DMS53 treated with DMSO at 0.1 percent for 48 hours (cell line): ENCODE data around the gene AGXT.

Source experiments
- DNase-seq: peaks from one replicate; lab custom pipeline; 2025; ENCODE audit not compliant: unreplicated experiment; lab: John Stamatoyannopoulos, UW

The AGXT gene

DNA sequence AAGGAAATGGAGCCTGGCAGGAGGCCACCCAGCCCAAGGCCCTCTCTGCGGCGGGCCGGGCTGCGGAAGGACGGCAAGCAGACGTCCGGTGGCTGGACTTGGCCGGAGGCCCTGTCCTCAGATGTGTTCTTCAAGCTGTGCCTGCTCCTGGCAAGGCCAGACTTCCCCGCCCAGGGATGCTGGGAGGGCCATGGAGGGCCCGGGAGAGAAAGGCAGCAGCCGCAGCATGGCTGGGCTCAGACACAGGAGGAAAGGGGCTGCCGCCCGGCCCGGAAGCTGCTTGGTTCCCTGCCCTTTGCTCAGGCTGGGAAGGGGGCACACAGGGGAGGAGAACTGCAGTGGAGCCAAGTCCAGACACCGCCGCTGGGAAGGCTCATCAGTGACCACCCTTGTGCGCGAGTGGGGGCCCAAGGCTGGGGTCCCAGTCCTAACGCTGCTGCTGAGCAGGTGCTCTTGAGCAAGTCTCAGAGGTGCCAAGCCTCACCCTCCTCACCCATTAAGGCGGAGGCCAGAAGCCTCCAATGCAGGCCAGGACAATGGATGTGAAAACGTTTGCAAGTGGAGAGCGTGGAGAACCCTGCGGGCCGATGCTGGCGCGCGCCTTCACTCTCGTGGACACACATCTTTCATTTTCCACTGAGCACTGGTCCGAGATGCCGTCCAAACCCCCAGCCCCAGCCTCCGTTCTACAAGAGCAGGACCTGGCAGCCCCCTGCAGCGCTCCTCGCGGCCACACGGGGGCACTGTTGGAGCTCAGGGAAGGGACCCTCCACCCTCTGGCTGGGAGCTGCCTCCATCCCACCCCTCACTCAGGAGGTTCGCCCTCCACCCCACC, 45.4 kb downstream of the AGXT start:
- no peak for DNase-seq

DNA sequence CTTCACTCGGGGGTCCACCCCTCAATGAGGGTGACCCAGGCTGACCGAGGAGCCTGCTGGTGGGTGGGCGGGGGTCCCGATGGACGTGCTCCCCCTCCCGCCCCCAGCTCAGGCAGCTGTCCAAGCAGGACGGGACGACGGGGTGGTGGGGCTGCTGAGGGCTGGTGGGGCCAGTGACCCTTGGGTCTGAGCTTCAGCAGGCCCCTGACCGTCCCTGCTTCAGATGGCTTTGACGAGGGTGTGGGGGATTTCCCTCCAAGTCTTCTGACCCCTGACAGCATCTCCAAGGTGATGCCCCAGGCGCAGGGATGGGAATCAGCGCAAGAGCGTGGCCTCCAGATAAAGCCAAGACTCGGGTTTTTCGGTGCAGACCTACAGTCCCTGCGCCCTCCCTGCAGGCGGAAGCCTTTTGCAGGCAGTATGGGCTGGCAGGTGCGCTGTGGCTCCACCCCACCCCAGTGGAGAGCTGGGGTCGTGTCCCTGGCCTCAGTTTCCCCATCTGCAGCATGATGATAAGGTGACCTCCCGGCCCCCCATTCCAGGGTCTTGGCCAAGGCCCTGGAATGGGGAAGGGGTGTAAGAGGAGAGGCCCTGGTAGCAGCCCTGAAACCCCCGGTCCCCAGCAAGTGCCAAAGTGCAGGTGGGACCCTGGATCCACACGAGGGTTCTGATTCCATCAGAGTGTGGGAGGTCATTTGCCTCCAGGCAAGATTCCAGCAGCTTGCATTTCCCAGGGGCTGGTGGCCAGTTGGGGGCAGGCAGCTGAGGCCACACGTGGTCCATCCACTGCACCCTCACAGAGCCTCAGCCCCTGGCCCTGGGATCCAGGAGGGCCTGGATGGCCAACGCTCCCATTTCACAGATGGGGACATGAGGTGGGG, 46.3 kb downstream of the AGXT start:
- no peak for DNase-seq

DNA sequence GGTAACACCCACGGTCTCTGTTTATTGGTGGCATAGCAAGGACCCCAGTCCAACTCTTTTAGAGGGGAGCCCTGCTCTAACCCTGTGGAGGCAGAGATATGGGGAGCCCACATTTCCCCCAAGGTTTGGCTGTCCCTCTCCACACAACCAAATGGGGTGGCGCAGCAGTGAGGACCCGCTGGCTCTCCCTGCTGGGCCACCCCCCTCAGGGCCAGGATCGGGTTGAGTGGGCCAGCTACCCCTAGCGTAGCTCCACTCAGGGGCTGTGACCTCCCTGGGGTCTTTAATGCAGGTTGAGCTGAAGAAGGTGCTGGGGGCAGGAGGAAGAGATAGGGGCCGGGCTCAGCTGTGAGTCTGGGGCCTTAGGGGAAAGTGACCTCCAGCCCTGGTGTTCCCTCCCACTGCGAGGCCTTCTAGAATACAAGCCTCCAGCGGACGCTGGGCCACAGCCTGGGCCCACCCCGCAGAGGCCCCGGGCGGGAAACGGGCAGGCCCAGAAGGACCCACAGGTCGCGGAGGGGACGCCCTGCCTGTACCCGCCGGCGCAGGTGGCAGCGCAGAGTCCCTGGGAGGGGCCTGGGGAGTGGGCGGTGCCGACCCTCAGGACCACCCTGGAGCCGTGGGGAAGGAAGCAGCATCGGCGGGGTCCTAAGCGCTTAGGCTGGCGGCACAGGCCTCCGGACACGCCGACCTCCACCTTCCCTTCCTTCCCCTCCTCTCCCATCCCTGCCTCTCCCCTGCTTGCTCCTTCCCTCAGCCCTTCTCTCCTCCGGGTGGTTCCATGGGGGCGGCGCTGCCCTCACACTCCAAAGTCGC, 47.1 kb downstream of the AGXT start:
- DNase-seq: no peak

DNA sequence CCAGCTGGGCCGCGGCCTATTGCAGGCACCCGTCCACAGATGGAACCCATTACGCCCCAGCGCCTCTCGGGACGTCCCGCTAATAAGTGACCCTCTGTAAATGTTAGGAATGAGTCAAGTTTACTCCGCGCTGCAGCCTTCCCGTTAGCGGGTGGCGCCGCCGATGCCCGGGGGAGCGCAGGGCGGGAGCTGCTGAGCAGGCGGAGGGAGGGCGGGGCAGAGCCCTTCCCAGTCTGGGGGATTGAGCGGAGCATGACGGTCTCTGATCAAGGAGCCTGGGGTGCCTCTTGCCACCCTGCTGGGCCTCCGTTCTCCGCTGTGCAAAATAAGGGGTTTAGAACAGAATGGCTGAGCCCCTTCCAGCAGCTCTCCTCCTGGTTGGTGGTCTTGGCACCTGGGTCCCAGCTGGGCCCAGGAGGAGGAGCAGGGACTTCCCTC, 48.0 kb downstream of the AGXT start:
- DNase-seq: no peak

DNA sequence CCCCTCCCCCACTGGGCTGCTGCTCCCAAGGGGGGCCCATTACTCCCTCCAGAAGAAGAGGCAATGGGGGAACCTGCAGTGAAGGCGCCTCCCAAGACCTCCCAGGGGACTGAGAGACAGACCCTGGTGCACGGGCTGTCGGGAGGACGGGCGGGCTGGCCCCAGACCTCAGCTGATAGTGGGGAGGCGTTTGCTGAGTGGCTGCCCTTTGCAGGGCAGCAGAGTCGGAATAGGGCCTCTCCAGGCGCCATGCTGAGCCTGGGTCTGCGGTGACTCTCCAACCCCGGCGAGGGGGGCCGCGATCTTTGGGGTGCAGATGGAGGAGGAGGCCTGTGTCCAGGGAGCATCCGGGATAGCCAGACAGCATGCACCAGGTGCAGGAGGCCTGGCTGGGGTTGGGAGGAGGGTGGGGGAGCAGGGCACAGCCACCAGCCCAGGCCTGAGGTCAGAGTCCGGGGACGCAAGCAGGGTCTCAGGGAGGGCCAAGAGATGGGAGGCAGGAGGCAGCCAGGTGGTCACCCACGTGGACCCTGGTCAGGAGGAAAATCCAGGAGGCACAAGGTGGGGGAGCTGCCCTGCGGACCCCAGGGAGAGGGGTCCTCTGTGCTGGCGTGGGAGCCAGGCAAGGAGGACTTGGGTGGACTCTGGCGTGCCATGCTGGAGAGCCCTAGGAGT, 48.5 kb downstream of the AGXT start:
- no peak for DNase-seq

DNA sequence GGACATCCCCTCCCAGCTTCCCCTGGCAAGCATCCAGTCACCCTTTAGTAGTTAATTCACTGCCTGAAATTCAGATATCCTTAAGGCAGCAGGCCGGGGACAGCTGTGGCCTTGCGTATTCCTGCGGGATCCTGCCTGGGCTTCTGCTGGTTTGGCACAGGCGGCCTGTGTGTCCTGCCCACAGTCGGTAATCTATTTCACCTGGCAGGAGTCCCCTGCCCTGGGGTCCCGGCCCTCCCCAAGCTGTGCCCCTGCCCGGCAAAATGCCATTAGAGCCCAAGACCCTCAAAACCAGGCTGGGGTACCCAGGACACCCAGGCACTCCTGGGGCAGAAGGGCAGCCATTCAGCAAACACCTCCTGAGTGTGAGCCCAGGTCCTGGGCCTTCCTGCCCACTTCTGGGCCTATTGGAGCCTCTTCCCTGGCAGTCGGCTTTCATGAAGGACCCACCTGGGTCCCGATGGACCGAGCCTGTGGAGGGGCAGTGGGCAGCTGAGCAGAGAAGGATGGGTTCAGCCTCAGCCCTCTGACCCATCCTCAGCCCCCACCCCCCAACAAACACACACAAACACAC, 49.1 kb downstream of the AGXT start:
- DNase-seq: no peak

DNA sequence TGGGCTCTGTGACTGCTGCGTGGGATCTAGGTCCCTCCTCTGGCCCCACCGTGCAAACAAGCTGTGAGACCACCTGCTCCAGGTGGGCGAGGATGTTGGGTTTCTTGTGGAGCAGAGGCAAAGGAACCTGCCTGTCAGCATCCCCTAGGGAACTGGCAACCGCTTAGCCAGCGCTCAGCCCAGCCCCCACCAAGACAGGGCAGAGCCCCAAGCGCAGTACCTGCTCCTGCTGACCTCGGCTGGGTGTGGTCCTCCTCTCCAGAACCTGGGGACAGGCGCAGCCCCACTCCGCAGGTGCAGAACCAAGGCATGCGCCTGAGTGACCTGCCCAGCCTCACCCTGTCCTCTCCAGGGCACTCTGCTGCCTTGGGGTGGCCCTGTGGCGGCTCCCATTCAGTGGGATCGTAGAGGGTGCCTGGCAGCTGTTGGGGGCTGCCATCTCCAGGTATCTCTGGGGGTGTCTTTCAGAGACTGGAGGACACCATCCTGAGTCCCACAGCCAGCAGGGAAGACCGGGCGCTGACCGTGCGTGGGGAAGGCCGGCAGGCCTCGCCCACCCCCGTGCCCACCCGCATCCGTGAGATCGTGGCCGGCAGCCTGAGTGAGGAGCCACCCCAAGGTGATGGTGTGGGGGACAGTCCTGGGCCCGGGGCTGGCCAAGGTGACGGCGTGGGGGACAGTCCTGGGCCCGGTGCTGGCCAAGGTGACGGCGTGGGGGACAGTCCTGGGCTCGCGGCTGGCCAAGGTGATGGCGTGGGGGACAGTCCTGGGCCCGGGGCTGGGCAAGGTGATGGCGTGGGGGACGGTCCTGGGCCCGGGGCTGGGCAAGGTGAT, 49.9 kb downstream of the AGXT start:
- no peak for DNase-seq

DNA sequence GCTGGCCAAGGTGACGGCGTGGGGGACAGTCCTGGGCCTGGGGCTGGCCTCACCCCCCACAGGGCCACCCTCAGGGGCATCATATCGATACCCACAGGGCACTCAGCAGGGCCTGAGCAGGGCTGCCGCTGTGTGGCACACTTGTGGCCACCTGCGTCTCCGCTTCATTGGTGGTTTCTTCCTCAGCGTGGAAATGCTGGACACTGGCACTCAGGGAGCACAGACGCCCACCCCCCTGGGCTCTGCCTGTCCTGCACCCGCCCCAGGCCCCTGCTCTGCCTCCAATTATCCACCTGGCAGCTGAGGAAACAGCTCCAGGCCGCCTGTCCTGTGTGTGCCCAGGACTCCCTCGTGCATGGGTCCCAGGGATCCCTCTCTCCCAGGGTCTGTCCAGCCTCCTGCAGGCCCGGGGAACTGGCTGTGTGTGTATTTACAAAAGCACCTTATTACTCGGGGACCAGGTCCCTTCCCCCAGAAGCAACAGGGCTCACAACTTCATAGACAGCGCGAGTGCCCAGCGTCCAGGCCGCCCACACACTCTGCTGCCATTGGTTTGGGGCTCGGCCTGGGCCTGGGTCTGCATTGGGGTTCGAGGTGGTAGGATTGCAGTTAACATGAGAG, 50.6 kb downstream of the AGXT start:
- DNase-seq: no peak

DNA sequence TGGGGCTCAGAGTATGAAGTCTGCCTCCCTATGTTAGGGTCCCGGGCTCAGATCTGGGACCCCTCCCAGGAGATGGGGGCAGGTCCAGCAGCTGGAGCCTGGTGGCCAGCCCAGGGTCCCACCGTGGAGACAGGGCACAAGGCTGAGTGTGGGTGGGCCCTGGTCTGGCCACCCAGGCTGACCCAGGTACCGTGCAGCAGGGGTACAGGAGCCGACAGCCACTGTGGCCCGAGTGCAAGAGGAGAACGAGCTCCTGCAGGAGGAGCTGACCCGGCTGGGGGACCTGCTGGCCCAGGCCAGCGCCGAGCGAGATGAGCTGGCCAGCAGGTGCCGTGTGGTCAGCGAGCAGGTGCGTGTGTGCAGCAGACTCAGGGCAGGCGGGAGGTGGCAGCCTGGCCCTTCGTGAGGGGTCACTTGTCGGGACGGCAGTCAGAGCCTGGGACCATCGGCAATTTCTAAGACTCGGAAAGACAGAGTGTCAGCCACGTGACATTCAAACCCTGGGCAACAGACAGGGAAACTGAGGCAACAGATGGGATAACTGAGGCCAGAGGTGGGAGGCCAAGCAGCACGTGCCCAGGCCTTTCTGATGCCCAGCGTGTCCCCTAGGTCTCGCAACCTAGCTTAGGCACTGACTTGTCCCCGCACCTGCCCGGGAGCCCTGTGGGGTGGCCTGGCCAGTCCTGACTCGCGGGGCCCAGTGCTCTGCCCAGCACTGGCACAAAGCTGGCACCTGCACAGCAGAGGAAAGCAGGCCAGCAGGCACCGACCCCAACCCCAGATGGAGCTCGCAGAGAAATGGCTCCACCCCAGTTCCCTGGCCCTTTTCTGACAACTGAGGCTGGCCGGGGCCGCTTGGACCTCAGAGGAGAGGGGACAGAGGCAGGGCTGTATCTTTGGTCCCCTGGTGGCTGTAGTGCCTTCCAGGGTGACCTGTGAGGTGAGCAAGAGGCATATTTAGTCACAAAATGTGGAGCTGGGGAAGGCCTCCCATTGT, 51.5 kb downstream of the AGXT start:
- no peak for DNase-seq

DNA sequence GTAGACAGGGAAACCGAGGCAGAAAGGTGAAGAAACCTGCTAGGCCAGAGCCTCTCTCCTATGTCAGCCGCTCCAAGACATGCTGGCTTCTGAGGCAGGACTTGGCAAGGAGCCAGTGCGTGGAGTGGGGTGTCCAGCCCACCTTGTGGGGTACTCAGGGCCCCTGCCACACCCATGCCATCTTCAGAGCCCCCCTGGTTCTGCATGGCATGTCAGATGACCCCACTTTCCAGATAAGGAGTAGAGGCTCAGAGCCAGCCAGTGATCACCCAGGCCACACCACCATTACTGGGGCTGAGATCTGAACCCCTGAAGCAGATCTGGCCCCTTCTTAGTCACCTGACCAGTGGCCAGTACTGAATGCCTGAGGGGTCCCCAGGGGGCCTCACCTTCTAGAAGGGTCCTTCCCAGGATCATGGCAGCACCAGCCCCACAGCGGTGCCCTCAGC, 52.2 kb downstream of the AGXT start:
- DNase-seq: no peak

DNA sequence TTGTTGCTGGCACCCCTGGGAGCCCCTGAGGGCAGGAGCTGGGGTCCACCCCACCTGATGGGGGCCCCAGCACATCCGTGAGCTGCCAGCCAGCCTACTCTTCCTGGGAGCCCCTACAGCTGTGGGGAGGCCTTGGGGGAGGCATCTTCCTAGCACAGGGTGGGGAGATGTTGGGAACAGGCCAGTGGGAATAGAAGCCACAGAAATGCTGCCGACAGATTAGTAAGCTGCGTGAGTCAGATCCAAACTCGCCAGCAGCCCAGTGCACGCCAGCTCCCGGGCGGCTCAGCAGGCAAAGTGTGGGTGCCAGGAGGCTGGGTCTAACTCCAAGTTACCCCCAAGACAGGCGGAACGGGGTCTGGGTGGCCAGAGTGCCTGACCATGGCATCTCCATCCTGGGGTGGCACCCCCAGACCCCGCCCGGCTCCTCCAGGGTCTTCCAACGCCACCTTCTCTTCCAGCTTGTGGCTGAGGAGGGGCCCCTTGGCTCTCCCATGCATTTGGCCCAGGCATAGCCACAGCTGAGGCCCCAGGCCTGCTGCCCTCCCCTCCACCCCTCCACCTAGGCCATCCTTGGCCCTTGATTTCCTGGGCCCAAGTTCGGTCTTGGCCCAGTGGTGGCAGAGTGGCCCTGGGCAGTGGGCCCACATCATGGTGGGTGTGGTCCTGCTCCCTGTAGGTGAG, 52.8 kb downstream of the AGXT start:
- DNase-seq: no peak

DNA sequence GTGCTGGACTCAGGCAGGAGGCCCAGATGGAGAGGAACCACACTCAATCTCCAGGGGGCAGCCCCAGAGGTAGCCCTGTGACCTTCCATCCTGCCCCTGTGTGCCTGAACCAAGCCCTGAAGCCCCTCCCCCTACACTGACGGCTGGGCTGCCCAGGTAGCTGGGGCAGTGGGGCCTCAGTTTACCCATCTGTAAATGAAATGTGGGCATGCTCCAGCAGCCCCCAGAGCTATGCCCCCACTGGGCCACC, 53.3 kb downstream of the AGXT start:
- DNase-seq: no peak

DNA sequence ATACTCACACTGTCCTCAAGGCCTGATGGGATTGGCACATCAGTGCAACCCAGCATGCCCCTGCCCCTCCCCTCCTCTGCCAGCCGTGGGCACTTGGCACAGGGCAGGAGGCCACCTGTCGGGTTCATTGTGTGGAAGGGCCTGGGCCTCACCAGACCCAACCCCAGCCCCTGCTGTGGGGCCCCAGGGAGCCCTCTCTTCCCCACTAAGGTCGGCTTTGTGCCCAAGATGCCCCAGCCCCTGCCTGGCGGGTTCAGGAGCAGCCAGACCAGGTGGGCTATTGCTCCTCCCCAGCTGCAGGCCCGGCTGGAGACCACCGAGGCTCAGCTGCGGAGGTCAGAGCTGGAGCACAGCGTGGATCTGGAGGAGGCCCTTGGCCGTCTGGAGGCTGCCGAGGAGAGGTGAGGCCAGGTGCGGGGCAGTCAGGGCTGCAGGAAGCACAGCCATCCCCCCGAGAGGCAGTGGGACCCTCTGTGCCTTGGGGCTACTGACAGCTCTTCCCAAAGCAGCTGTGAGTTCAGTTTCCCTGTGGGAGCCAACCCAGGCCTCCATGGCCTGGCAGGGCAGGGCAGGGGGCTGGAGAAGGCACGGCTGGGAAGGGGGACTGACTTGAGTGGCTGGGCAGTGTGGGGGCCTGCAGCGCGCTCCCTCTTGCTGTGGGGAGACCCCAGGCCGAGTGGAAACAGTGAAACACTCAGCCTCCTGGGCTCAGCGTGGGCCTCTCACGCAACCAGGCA, 53.8 kb downstream of the AGXT start:
- DNase-seq: no peak

DNA sequence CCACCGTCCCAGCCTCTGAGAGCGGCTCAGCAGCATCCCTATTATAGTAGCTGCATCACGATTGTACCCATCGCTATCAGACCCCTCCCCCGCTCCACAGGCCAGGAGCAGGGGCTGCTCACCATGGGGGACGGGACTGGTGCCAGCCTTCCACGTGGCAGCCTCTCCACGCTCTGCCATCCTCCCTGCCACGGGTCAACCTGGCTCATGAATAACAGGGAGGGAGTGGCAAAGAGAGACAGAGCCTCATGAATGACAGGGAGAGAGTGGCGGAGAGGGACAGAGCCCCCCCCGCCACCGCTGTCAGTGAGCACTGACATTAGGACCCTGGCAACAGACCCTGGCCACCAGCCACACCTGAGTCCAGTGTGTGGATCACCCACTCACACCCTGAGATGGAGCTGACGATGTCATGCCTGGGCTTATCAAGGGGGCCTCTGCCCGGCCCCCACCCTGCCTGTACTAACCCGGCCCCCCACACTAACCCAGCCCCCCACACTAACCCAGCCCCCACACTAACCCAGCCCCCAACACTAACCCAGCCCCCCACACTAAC, 54.4 kb downstream of the AGXT start:
- DNase-seq: no peak

DNA sequence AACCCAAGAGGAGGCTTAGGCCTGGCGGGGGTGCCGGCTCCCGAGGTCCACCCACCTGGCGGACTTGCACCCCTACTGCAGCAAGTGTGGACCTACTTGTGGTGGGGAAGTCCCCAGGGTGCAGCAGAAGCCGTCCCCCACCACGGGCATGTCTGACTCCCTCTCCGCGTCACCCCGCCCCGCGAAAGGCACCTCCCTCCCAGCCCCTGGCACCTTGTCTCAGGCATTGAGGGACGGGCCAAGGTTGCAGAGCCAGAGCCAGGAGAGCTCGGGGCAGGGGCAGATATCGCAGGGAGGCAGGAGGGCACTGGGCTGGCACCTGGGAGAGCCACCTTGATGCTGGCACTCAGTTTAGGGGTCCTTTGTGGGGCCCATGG, 56.6 kb downstream of the AGXT start:
- DNase-seq: no peak
